Neural cell (in vitro differentiated cells): ENCODE data around the gene DNM1. TPM values are rescaled to one million over a fixed set of nuclear protein-coding genes. Genes with fewer than 3 reads are reported as not detected.

Source experiments
- H2AFZ ChIP-seq: fragments of 200-600, 300-800 bp; sonication (generic), shearing (Covaris generic); 2 replicates; pipeline ENCODE4 v1.6.0; 2014; ENCODE audit warnings: low read depth, mild to moderate bottlenecking, antibody characterized with exemption, low read length, moderate library complexity
- H3F3A ChIP-seq: fragments of 200-600 bp; shearing (Covaris generic); 2 replicates; pipeline ENCODE4 v1.6.1; 2016; ENCODE audit warnings: mild to moderate bottlenecking, moderate library complexity, mixed read lengths, antibody characterized with exemption, low read length; ENCODE audit not compliant: insufficient read depth, poor library complexity, severe bottlenecking
- H3K27ac ChIP-seq: fragments of 200-600, 300-800 bp; sonication (generic), shearing (Covaris generic); 2 replicates; pipeline ENCODE4 v1.5.1; 2014; ENCODE audit warnings: mild to moderate bottlenecking, low read length, moderate library complexity
- H3K27me3 ChIP-seq: fragments of 300-800, 200-600 bp; sonication (generic), shearing (Covaris generic); 2 replicates; pipeline ENCODE4 v1.6.0; 2014; ENCODE audit warnings: mild to moderate bottlenecking, low read depth, low read length, moderate library complexity; ENCODE audit not compliant: insufficient read depth
- H3K36me3 ChIP-seq: fragments of 300-800, 200-600 bp; sonication (generic), shearing (Covaris generic); 2 replicates; pipeline ENCODE4 v1.5.1; 2014; ENCODE audit warnings: mild to moderate bottlenecking, antibody characterized with exemption, low read length, moderate library complexity; ENCODE audit not compliant: insufficient read depth
- H3K4me2 ChIP-seq: fragments of 300-800, 200-600 bp; sonication (generic), shearing (Covaris generic); 2 replicates; pipeline ENCODE4 v1.6.0; 2014; ENCODE audit warnings: mild to moderate bottlenecking, low read length
- H3K4me3 ChIP-seq: fragments of 300-800, 200-600 bp; sonication (generic), shearing (Covaris generic); 2 replicates; pipeline ENCODE4 v1.5.1; 2014; ENCODE audit warnings: mild to moderate bottlenecking, low read length, moderate library complexity
- H3K79me2 ChIP-seq: fragments of 200-600 bp; shearing (Covaris generic); replicated peaks from 2 replicates; pipeline ENCODE4 v1.6.0; 2014; ENCODE audit warnings: mild to moderate bottlenecking, low read length, moderate library complexity; ENCODE audit not compliant: insufficient read depth
- H3K9ac ChIP-seq: fragments of 300-800, 200-600 bp; sonication (generic), shearing (Covaris generic); 2 replicates; pipeline ENCODE4 v1.6.1; 2016; ENCODE audit warnings: mild to moderate bottlenecking, low read length, mixed read lengths
- H3K9me2 ChIP-seq: fragments of 200-600 bp; shearing (Covaris generic); 2 replicates; pipeline ENCODE4 v1.6.1; 2016; ENCODE audit warnings: mild to moderate bottlenecking, low read length, mixed read lengths; ENCODE audit not compliant: insufficient read depth
- H3K9me3 ChIP-seq: fragments of 200-600, 300-800 bp; sonication (generic), shearing (Covaris generic); 2 replicates; pipeline ENCODE4 v1.6.1; 2016; ENCODE audit warnings: mild to moderate bottlenecking, mixed run types, low read length, moderate library complexity, mixed read lengths
- H4K20me1 ChIP-seq: fragments of 200-600 bp; shearing (Covaris generic); 2 replicates; pipeline ENCODE4 v1.6.1; 2016; ENCODE audit warnings: mild to moderate bottlenecking, mixed run types; ENCODE audit not compliant: insufficient read depth
- CTCF ChIP-seq: fragments of 450-650 bp; IDR thresholded peaks from 2 replicates; pipeline ENCODE4 v1.5.1; 2014; ENCODE audit warnings: antibody characterized with exemption, mild to moderate bottlenecking, moderate library complexity; ENCODE audit not compliant: poor library complexity, severe bottlenecking
- EP300 ChIP-seq: fragments of 450-650 bp; conservative IDR thresholded peaks from 2 replicates; pipeline ENCODE4 v1.6.1; 2014; ENCODE audit warnings: antibody characterized with exemption, mild to moderate bottlenecking, moderate library complexity; ENCODE audit not compliant: poor library complexity, severe bottlenecking
- EZH2 ChIP-seq: fragments of 200-600, 300-800 bp; shearing (Covaris generic), sonication (generic); IDR thresholded peaks from 2 replicates; pipeline ENCODE4 v1.6.1; 2014; ENCODE audit warnings: antibody characterized with exemption, low read length, borderline replicate concordance, mild to moderate bottlenecking; ENCODE audit not compliant: insufficient read depth, poor library complexity, severe bottlenecking
- MXI1 ChIP-seq: fragments of 450-650 bp; conservative IDR thresholded peaks from 2 replicates; pipeline ENCODE4 v1.6.1; 2014; ENCODE audit warnings: antibody characterized with exemption, mild to moderate bottlenecking; ENCODE audit not compliant: poor library complexity, severe bottlenecking
- POLR2AphosphoS5 ChIP-seq: IDR thresholded peaks from 2 replicates; pipeline ENCODE4 v1.6.1; 2012
- RAD21 ChIP-seq: fragments of 450-650 bp; conservative IDR thresholded peaks from 2 replicates; pipeline ENCODE4 v1.6.1; 2014; ENCODE audit warnings: antibody characterized with exemption, mild to moderate bottlenecking, moderate library complexity
- REST ChIP-seq: IDR thresholded peaks from 2 replicates; pipeline ENCODE4 v1.6.1; 2012; ENCODE audit warnings: borderline replicate concordance
- SMC3 ChIP-seq: fragments of 450-650 bp; conservative IDR thresholded peaks from 2 replicates; pipeline ENCODE4 v1.6.1; 2014; ENCODE audit warnings: antibody characterized with exemption, mild to moderate bottlenecking, moderate library complexity; ENCODE audit not compliant: poor library complexity
- TAF1 ChIP-seq: IDR thresholded peaks from 2 replicates; pipeline ENCODE4 v1.6.1; 2012; ENCODE audit warnings: low read depth
- polyA plus RNA-seq: library from polyadenylated mRNA; depleted of rRNA; stranded (reverse); fragments of >200 nt; gene quantifications from 2 replicates; pipeline ENCODE4 v1.2.3, GENCODE V29; 2014

The DNM1 gene
- polyA plus RNA-seq, 1 donor from 2014 or later, result 104 TPM

- no peaks in the 10 kb centered on the region for H3K27me3 ChIP-seq
- H3K9ac ChIP-seq, result no peak overlapping the region
- TF ChIP-seq CTCF (no peak), EP300 (no peak), POLR2AphosphoS5 (no peak), REST (no peak), RAD21 (no peak), MXI1 (no peak), EZH2 (no peak), SMC3 (no peak), TAF1 (no peak)
- no peaks in the 10 kb centered on the region for H3F3A ChIP-seq
- H3K27ac ChIP-seq, result no peak overlapping the region
- H3K9me3 ChIP-seq, result peaks cover 5% of the 10 kb centered on the region
- no peaks in the 10 kb centered on the region for H3K79me2 ChIP-seq
- H3K4me3 ChIP-seq, result no peak overlapping the region
- H3K4me2 ChIP-seq, result no peak overlapping the region
- no peaks in the 10 kb centered on the region for H3K9me2 ChIP-seq
- H2AFZ ChIP-seq, result no peak overlapping the region
- peaks cover 19% of the 10 kb centered on the region for H3K36me3 ChIP-seq
- H4K20me1 ChIP-seq, result no peaks in the 10 kb centered on the region
These were observed 24.3 kb upstream of the DNM1 start for GRCh38 chr9:128178806-128179431.

- Histone ChIP-seq H3F3A (no peaks in the 10 kb centered on the region), H3K79me2 (no peaks in the 10 kb centered on the region), H3K27me3 (no peaks in the 10 kb centered on the region), H3K36me3 (peaks cover 19% of the 10 kb centered on the region), H3K27ac (no peak overlapping the region), H3K4me2 (no peak overlapping the region), H3K9ac (no peak overlapping the region), H3K9me2 (no peaks in the 10 kb centered on the region), H2AFZ (no peak overlapping the region), H4K20me1 (no peaks in the 10 kb centered on the region), H3K4me3 (no peak overlapping the region), H3K9me3 (peaks cover 5% of the 10 kb centered on the region)
- TF ChIP-seq SMC3, result no peak
- TF ChIP-seq CTCF, result no peak
- TF ChIP-seq EZH2, result no peak
- no peak for TF ChIP-seq MXI1
- no peak for TF ChIP-seq TAF1
- TF ChIP-seq REST, result no peak
- TF ChIP-seq RAD21, result no peak
- TF ChIP-seq EP300, result no peak
- no peak for TF ChIP-seq POLR2AphosphoS5
These were observed 23.2 kb upstream of the DNM1 start for GRCh38 chr9:128180001-128180400.
